Large intestine (tissue), 3 donors: ENCODE measurements around the gene GNAI1. TPM values are rescaled to one million over a fixed set of nuclear protein-coding genes. Genes with fewer than 3 reads are reported as not detected.
A peak's percentile ranks its signal among the peaks of the same experiment; 100 is the strongest.

ENCODE experiments used
- DNase-seq, 2 donors: peaks; one replicate each; pipeline versions ENCODE4 v3.0.0 to v3.0.0-alpha.2; 2013
- H3K27ac ChIP-seq: one replicate; pipeline ENCODE4 v1.5.1; 2013; ENCODE audit warnings: low read length
- H3K27me3 ChIP-seq: 2 replicates; pipeline ENCODE4 v1.6.1; 2013; ENCODE audit warnings: low read length; ENCODE audit not compliant: control insufficient read depth, insufficient read depth
- H3K36me3 ChIP-seq: 2 replicates; pipeline ENCODE4 v1.6.1; 2013; ENCODE audit warnings: low read length; ENCODE audit not compliant: control insufficient read depth, insufficient read depth
- H3K4me1 ChIP-seq: one replicate; pipeline ENCODE4 v1.6.1; 2013; ENCODE audit warnings: low read length; ENCODE audit not compliant: control insufficient read depth, insufficient read depth
- H3K4me3 ChIP-seq: one replicate; pipeline ENCODE4 v1.5.1; 2013; ENCODE audit warnings: low read length
- H3K9me3 ChIP-seq: one replicate; pipeline ENCODE4 v1.6.1; 2013; ENCODE audit warnings: mild to moderate bottlenecking, low read depth, low read length, moderate library complexity; ENCODE audit not compliant: control insufficient read depth
- WGBS: methylation state at CpG from one replicate; pipeline ENCODE4 v1.1.5; 2013; ENCODE audit warnings: low lambda C conversion rate; ENCODE audit not compliant: insufficient coverage; 5-methylcytosine and 5-hydroxymethylcytosine counted together
- polyA plus RNA-seq: library from polyadenylated mRNA; unstranded; fragments of 120-200 nt; gene quantifications from one replicate; pipeline ENCODE4 v1.2.1, GENCODE V29; 2013

GNAI1 gene
- polyA plus RNA-seq, 1 donor: 25.4 TPM

GRCh38 chr7:80142853-80143580 lies 8.4 kb downstream of the GNAI1 start:
- H3K27me3 ChIP-seq: no peaks in the 10 kb centered on the region
- 100% methylated on average over 1 of the region's 1 CpG for WGBS

GRCh38 chr7:80145780-80146422 lies 11.3 kb downstream of the GNAI1 start:
- no peaks in the 10 kb centered on the region for H3K9me3 ChIP-seq
- H3K27me3 ChIP-seq: no peaks in the 10 kb centered on the region
- DNase-seq: peak in 1 of 2 donors; percentile 8
- no peaks in the 10 kb centered on the region for H3K4me1 ChIP-seq
- no CpG with 5 or more reads among the region's 3 CpGs for WGBS
- H3K36me3 ChIP-seq: no peaks in the 10 kb centered on the region
- H3K4me3 ChIP-seq: no peak overlapping the region
- no peak overlapping the region for H3K27ac ChIP-seq

More at GRCh38 chr7:80142853-80143580, 8.4 kb downstream of the GNAI1 start:
- H3K9me3 ChIP-seq: no peaks in the 10 kb centered on the region
- no peak for DNase-seq
- no peaks in the 10 kb centered on the region for H3K36me3 ChIP-seq
- H3K4me3 ChIP-seq: no peak overlapping the region
- H3K27ac ChIP-seq: no peak overlapping the region
- H3K4me1 ChIP-seq: no peaks in the 10 kb centered on the region

GRCh38 chr7:80146545-80147182 lies 12.0 kb downstream of the GNAI1 start:
- Histone ChIP-seq H3K27me3 (no peaks in the 10 kb centered on the region), H3K9me3 (no peaks in the 10 kb centered on the region), H3K36me3 (no peaks in the 10 kb centered on the region), H3K4me3 (no peak overlapping the region), H3K4me1 (no peaks in the 10 kb centered on the region), H3K27ac (no peak overlapping the region)
- 61% methylated on average over 2 of the region's 4 CpGs for WGBS
- no peak for DNase-seq

- H3K27me3 ChIP-seq: no peaks in the 10 kb centered on the region
- H3K4me1 ChIP-seq: no peaks in the 10 kb centered on the region
- WGBS: 40% methylated on average over 1 of the region's 3 CpGs
- H3K36me3 ChIP-seq: no peaks in the 10 kb centered on the region
- H3K4me3 ChIP-seq: no peak overlapping the region
- no peak overlapping the region for H3K27ac ChIP-seq
- H3K9me3 ChIP-seq: no peaks in the 10 kb centered on the region
- DNase-seq: no peak
These were observed 13.1 kb downstream of the GNAI1 start for GRCh38 chr7:80147543-80148391.

- no peak for DNase-seq
- Histone ChIP-seq H3K27ac (no peak overlapping the region), H3K36me3 (no peaks in the 10 kb centered on the region), H3K4me3 (no peak overlapping the region), H3K27me3 (no peaks in the 10 kb centered on the region), H3K4me1 (no peaks in the 10 kb centered on the region), H3K9me3 (no peaks in the 10 kb centered on the region)
- WGBS: 98% methylated on average over 4 of the region's 5 CpGs
These were observed 16.1 kb downstream of the GNAI1 start for GRCh38 chr7:80150611-80151273.

- Histone ChIP-seq H3K27me3 (no peaks in the 10 kb centered on the region), H3K27ac (no peak overlapping the region), H3K4me3 (no peak overlapping the region), H3K4me1 (no peaks in the 10 kb centered on the region), H3K9me3 (no peaks in the 10 kb centered on the region), H3K36me3 (no peaks in the 10 kb centered on the region)
- no peak for DNase-seq
These were observed 16.6 kb downstream of the GNAI1 start for GRCh38 chr7:80151274-80151665.

GRCh38 chr7:80153446-80153845 lies 18.8 kb downstream of the GNAI1 start:
- no peak overlapping the region for H3K27ac ChIP-seq
- no peak for DNase-seq
- H3K4me1 ChIP-seq: no peaks in the 10 kb centered on the region
- no peaks in the 10 kb centered on the region for H3K27me3 ChIP-seq
- no peaks in the 10 kb centered on the region for H3K9me3 ChIP-seq
- 80% methylated on average over 1 of the region's 1 CpG for WGBS
- H3K4me3 ChIP-seq: no peak overlapping the region
- H3K36me3 ChIP-seq: no peaks in the 10 kb centered on the region

GRCh38 chr7:80154656-80155333 lies 20.2 kb downstream of the GNAI1 start:
- H3K27me3 ChIP-seq: no peaks in the 10 kb centered on the region
- no peaks in the 10 kb centered on the region for H3K9me3 ChIP-seq
- no peak overlapping the region for H3K4me3 ChIP-seq
- no peak for DNase-seq
- H3K27ac ChIP-seq: no peak overlapping the region
- no peaks in the 10 kb centered on the region for H3K36me3 ChIP-seq
- H3K4me1 ChIP-seq: no peaks in the 10 kb centered on the region

- H3K9me3 ChIP-seq: no peaks in the 10 kb centered on the region
- H3K27me3 ChIP-seq: no peaks in the 10 kb centered on the region
- no peak for DNase-seq
- no peaks in the 10 kb centered on the region for H3K36me3 ChIP-seq
- H3K27ac ChIP-seq: no peak overlapping the region
- H3K4me3 ChIP-seq: no peak overlapping the region
- WGBS: 100% methylated on average over 1 of the region's 1 CpG
- H3K4me1 ChIP-seq: no peaks in the 10 kb centered on the region
These were observed 20.7 kb downstream of the GNAI1 start for GRCh38 chr7:80155374-80155773.
